ENCODE data around the gene PRXL2B. TPM values are rescaled to one million over a fixed set of nuclear protein-coding genes. Genes with fewer than 3 reads are reported as not detected.

The PRXL2B gene
- total RNA-seq, 1 experiment from 2014 or later = 32.2 TPM

DNA sequence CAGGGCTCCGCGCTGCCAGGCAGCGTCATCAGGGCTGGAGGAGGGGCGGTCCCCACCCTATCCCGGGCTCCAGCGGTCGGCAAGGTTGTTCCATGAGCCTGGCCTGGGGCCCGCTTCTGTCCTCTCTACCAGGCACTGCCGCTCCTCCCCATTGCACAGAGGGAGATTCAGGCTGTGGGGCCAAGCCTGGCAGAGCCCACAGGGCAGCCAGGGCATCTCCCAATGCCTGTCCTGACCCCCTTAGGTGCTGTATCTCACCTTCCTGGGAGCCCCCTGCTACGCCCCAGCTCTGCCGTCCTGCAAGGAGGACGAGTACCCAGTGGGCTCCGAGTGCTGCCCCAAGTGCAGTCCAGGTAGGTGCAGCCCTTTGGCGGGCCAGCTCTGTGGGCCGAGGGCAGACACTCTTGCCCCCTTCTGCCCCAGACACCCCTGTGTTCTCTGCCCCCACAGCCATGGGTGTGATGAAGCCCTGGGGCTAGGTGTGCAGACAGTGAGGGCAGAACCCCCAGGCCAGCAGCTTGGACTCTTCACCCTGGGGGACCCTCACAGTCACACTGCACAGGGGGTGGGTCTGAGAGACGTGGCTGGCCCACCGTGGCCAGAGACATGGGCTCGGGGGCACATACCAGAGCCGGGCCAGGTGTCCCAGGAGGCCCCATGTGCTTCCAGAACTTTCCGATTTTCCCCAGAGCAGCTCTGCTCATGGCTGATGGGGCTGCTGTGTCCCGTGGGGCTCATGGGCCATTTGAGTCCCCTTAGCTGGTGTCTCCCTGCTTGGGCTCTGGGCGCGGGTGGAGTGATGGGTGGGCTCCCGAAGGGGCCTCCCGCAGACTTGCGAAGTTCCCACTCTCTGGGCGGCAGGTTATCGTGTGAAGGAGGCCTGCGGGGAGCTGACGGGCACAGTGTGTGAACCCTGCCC lies 28.8 kb upstream of the PRXL2B start:
- ChIA-PET RAD21 (ENCODE audit: low non-redundant PET in 1 of 2, low total read pairs in 2 of 2, uncharacterized antibody in 2 of 2, unreplicated experiment in 2 of 2) (no interaction called here), POLR2A (no interaction called here), CTCF (no interaction called here)
- Histone ChIP-seq H2AFZ (ENCODE audit: low read depth, low read length, poor library complexity, severe bottlenecking) (no peak overlapping the region), H3K4me1 (ENCODE audit: control insufficient read depth in 1 of 2, insufficient read depth in 2 of 2, low read length in 2 of 2) (no peaks in the 10 kb centered on the region), H3K4me3 (replicated peaks in 1 of 2; ENCODE audit: low read depth in 1 of 2, low read length in 2 of 2) (no peak overlapping the region), H3K4me2 (ENCODE audit: low read length) (no peak overlapping the region), H3K9me3 (ENCODE audit: control insufficient read depth in 1 of 2, insufficient read depth in 1 of 2, low read depth in 1 of 2, low read length in 2 of 2) (no peaks in the 10 kb centered on the region), H4K20me1 (ENCODE audit: insufficient read depth) (no peaks in the 10 kb centered on the region), H3K27ac (ENCODE audit: low read depth, low read length) (no peak overlapping the region), H3K27me3 (ENCODE audit: insufficient read depth, low read length) (no peaks in the 10 kb centered on the region), H3K9ac (ENCODE audit: low read length) (no peak overlapping the region), H3K9me2 (ENCODE audit: insufficient read depth) (no peaks in the 10 kb centered on the region), H3K36me3 (ENCODE audit: control insufficient read depth in 1 of 2, insufficient read depth in 2 of 2, low read length in 2 of 2) (no peaks in the 10 kb centered on the region), H3K79me2 (ENCODE audit: insufficient read depth, low read length) (no peaks in the 10 kb centered on the region)
- DNase-seq (ENCODE audit: low read depth, low spot score) (no peak), ATAC-seq (no peak)
- BruUV-seq (replicated peaks) = no TSS peak
- TF ChIP-seq EZH2 (IDR thresholded peaks at IDR 0.05) (no peak), ZFX (IDR thresholded peaks at IDR 0.05) (no peak), CBX3 (IDR thresholded peaks at IDR 0.05; ENCODE audit: low read depth) (no peak), POLR2AphosphoS5 (IDR thresholded peaks at IDR 0.05; ENCODE audit: low read depth, low read length) (no peak), CEBPB (IDR thresholded peaks at IDR 0.05; ENCODE audit: low read depth) (no peak), ZNF274 (IDR thresholded peaks at IDR 0.05; ENCODE audit: low read depth, low read length) (no peak), EGR1 (IDR thresholded peaks at IDR 0.05; ENCODE audit: low read depth) (no peak), SRF (IDR thresholded peaks at IDR 0.05; ENCODE audit: low read depth) (no peak), JUND (IDR thresholded peaks at IDR 0.05) (no peak), POLR2A (IDR thresholded peaks at IDR 0.05; ENCODE audit: borderline replicate concordance, extremely low read depth, insufficient read depth, insufficient read length) (no peak), EZH2phosphoT487 (IDR thresholded peaks at IDR 0.05; ENCODE audit: borderline replicate concordance) (no peak), FOSL1 (IDR thresholded peaks at IDR 0.05; ENCODE audit: low read depth) (no peak), RAD21 (IDR thresholded peaks at IDR 0.05; ENCODE audit: low read depth) (no peak), YY1 (IDR thresholded peaks at IDR 0.05; ENCODE audit: extremely low read depth, insufficient replicate concordance, low read depth, low read length) (no peak)
- TF ChIP-seq, protein P1, sequence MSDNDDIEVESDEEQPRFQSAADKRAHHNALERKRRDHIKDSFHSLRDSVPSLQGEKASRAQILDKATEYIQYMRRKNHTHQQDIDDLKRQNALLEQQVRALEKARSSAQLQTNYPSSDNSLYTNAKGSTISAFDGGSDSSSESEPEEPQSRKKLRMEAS (IDR thresholded peaks at IDR 0.05) = no peak
- TF ChIP-seq, protein P2, sequence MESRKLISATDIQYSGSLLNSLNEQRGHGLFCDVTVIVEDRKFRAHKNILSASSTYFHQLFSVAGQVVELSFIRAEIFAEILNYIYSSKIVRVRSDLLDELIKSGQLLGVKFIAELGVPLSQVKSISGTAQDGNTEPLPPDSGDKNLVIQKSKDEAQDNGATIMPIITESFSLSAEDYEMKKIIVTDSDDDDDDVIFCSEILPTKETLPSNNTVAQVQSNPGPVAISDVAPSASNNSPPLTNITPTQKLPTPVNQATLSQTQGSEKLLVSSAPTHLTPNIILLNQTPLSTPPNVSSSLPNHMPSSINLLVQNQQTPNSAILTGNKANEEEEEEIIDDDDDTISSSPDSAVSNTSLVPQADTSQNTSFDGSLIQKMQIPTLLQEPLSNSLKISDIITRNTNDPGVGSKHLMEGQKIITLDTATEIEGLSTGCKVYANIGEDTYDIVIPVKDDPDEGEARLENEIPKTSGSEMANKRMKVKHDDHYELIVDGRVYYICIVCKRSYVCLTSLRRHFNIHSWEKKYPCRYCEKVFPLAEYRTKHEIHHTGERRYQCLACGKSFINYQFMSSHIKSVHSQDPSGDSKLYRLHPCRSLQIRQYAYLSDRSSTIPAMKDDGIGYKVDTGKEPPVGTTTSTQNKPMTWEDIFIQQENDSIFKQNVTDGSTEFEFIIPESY (IDR thresholded peaks at IDR 0.05; ENCODE audit: extremely low read depth, insufficient replicate concordance, low read length) = no peak
- intact Hi-C loops (cut with micrococcal nuclease) = no loop called here

Measured in HCT116 (cell line).